HEK293 (cell line): ENCODE measurements around the gene PACS2.
A peak's percentile ranks its signal among the peaks of the same experiment; 100 is the strongest.

Source experiments
- CTCF ChIA-PET: fragments of 350-600 bp; formaldehyde crosslinking; extraction: SDS; loops from one replicate; lab custom pipeline; 2021; ENCODE audit warnings: antibody characterized with exemption; lab: Yijun Ruan, JAX
- POLR2A ChIA-PET: fragments of 300-600 bp; formaldehyde crosslinking; extraction: SDS; loops from one replicate; lab custom pipeline; 2020; ENCODE audit warnings: antibody characterized with exemption, inconsistent platforms; lab: Yijun Ruan, JAX
- H3K27ac ChIP-seq: fragments of 200-500 bp; sonication (Bioruptor generic); 2 replicates; pipeline ENCODE4 v1.5.1; 2014; ENCODE audit warnings: low read depth, low read length, control low read depth, inconsistent platforms; ENCODE audit errors: extremely low read depth
- H3K36me3 ChIP-seq, 2 experiments: fragments of 200-500 bp in 1 of 2; sonication (Bioruptor generic) in 1 of 2; 1 replicate in 1 of 2; 2 replicates in 1 of 2; pipeline ENCODE4 v1.5.1; 2014 to 2017; ENCODE audit warnings: inconsistent platforms in 2 of 2, low read length in 2 of 2; ENCODE audit not compliant: control insufficient read depth in 2 of 2, insufficient read depth in 1 of 2
- H3K4me1 ChIP-seq: fragments of 200-500 bp; sonication (Bioruptor generic); 2 replicates; pipeline ENCODE4 v1.5.1; 2014; ENCODE audit warnings: mild to moderate bottlenecking, low read length, inconsistent platforms; ENCODE audit not compliant: control insufficient read depth, insufficient read depth
- H3K4me3 ChIP-seq: 2 replicates; pipeline ENCODE4 v1.5.1; 2011; ENCODE audit warnings: low read depth, mild to moderate bottlenecking, control low read depth, low read length, moderate library complexity
- H3K9me3 ChIP-seq: fragments of 200-500 bp; sonication (Bioruptor generic); 2 replicates; pipeline ENCODE4 v1.5.1; 2014; ENCODE audit warnings: low read depth, low read length, inconsistent platforms; ENCODE audit not compliant: control insufficient read depth, insufficient read depth
- PRDM10 ChIP-seq: fragments of 450-650 bp; formaldehyde crosslinking; IDR thresholded peaks from 2 replicates; pipeline ENCODE4 v1.5.1; 2016; ENCODE audit warnings: missing biosample characterization, missing genetic modification characterization
- PRDM2 ChIP-seq: fragments of 450-650 bp; formaldehyde crosslinking; IDR thresholded peaks from 2 replicates; pipeline ENCODE4 v1.5.1; 2016; ENCODE audit warnings: missing biosample characterization, missing genetic modification characterization, borderline replicate concordance
- PRDM4 ChIP-seq: fragments of 450-650 bp; formaldehyde crosslinking; IDR thresholded peaks from 2 replicates; pipeline ENCODE4 v1.5.1; 2017; ENCODE audit warnings: missing biosample characterization, missing genetic modification characterization
- ZBTB17 ChIP-seq: fragments of 450-650 bp; formaldehyde crosslinking; IDR thresholded peaks from 2 replicates; pipeline ENCODE4 v1.5.1; 2016; ENCODE audit warnings: missing biosample characterization, missing genetic modification characterization
- ZBTB6 ChIP-seq: fragments of 450-650 bp; formaldehyde crosslinking; IDR thresholded peaks from 2 replicates; pipeline ENCODE4 v1.5.1; 2017; ENCODE audit warnings: missing biosample characterization, missing genetic modification characterization
- ZNF112 ChIP-seq: fragments of 450-650 bp; formaldehyde crosslinking; IDR thresholded peaks from 2 replicates; pipeline ENCODE4 v1.5.0; 2017; ENCODE audit warnings: missing biosample characterization, missing genetic modification characterization
- ZNF155 ChIP-seq: fragments of 450-650 bp; formaldehyde crosslinking; IDR thresholded peaks from 2 replicates; pipeline ENCODE4 v1.5.1; 2016; ENCODE audit warnings: missing biosample characterization, missing genetic modification characterization
- ZNF214 ChIP-seq: fragments of 450-650 bp; formaldehyde crosslinking; IDR thresholded peaks from 2 replicates; pipeline ENCODE4 v1.5.1; 2017; ENCODE audit warnings: missing biosample characterization, mild to moderate bottlenecking, missing genetic modification characterization, borderline replicate concordance
- ZNF221 ChIP-seq: fragments of 450-650 bp; formaldehyde crosslinking; IDR thresholded peaks from 2 replicates; pipeline ENCODE4 v1.5.1; 2017; ENCODE audit warnings: missing biosample characterization, missing genetic modification characterization, borderline replicate concordance
- ZNF350 ChIP-seq: fragments of 450-650 bp; formaldehyde crosslinking; IDR thresholded peaks from 2 replicates; pipeline ENCODE4 v1.5.0; 2017; ENCODE audit warnings: missing biosample characterization, mild to moderate bottlenecking, missing genetic modification characterization

The PACS2 gene

GRCh38 chr14:105393151-105393550, 78.6 kb downstream of the PACS2 start (continued):
- TF ChIP-seq PRDM2 (tag by site-specific recombination) = no peak
- TF ChIP-seq ZNF350 (tag by site-specific recombination) = no peak
- TF ChIP-seq ZBTB6 (tag by site-specific recombination) = no peak
- TF ChIP-seq ZNF155 (tag by site-specific recombination) = no peak
- TF ChIP-seq ZNF221 (tag by site-specific recombination) = no peak
- no peak for TF ChIP-seq PRDM4 (tag by site-specific recombination)
- no peak for TF ChIP-seq ZNF214 (tag by site-specific recombination)
- no peak for TF ChIP-seq ZNF112 (tag by site-specific recombination)

GRCh38 chr14:105394714-105395537, 80.4 kb downstream of the PACS2 start:
- CTCF ChIA-PET = interaction anchor here (0.5 kb wide), 1 partner anchor 23 kb away, joined by 4 read pairs; no protein-coding TSS in a partner anchor
- no peak overlapping the region for H3K27ac ChIP-seq
- H3K4me1 ChIP-seq = no peaks in the 10 kb centered on the region
- peak; percentile 51; the same call in 1 of the 2 replicates for TF ChIP-seq ZBTB17 (tag by site-specific recombination)
- no peak for TF ChIP-seq PRDM10
- H3K9me3 ChIP-seq = no peaks in the 10 kb centered on the region
- peaks cover 0 to 7% of the 10 kb centered on the region in 2 experiments; a peak in 1 of 3 replicates for H3K36me3 ChIP-seq
- POLR2A ChIA-PET = no interaction called here
- no peak overlapping the region for H3K4me3 ChIP-seq
